ENCODE results near the gene NEDD4L.

Gene NEDD4L

GRCh38 chr18:58216071-58216481 is 172.1 kb downstream of the NEDD4L start:
- TF ChIP-seq, protein P1, sequence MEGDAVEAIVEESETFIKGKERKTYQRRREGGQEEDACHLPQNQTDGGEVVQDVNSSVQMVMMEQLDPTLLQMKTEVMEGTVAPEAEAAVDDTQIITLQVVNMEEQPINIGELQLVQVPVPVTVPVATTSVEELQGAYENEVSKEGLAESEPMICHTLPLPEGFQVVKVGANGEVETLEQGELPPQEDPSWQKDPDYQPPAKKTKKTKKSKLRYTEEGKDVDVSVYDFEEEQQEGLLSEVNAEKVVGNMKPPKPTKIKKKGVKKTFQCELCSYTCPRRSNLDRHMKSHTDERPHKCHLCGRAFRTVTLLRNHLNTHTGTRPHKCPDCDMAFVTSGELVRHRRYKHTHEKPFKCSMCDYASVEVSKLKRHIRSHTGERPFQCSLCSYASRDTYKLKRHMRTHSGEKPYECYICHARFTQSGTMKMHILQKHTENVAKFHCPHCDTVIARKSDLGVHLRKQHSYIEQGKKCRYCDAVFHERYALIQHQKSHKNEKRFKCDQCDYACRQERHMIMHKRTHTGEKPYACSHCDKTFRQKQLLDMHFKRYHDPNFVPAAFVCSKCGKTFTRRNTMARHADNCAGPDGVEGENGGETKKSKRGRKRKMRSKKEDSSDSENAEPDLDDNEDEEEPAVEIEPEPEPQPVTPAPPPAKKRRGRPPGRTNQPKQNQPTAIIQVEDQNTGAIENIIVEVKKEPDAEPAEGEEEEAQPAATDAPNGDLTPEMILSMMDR (IDR thresholded peaks at IDR 0.05; ENCODE audit: borderline replicate concordance, insufficient read depth, low read depth, low read length): no peak
- no peak overlapping the region for H3K4me3 ChIP-seq (ENCODE audit: low read depth, low read length)

DNA sequence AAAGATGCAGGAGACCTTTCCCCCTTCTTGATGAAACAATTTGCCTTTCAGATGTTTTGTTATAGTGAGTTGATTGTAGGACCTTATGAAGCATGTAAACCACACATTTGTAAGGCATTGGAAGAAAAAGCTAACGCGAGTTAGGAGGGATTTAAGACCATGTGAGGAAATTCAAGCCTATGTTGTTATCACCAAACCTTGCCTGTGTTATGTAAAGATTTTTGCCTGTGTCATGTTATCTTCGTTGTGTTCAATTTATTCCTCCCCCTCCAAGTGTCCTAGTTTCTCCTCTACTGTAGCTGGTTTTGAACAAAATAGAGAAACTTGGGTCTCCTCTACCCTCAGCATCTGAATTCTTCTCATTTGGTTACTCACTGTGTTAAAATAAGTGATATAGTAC is 173.0 kb downstream of the NEDD4L start:
- TF ChIP-seq, protein P1 (IDR thresholded peaks at IDR 0.05; ENCODE audit: borderline replicate concordance, insufficient read depth, low read depth, low read length): no peak
- H3K4me3 ChIP-seq (ENCODE audit: low read depth, low read length): no peak overlapping the region

- TF ChIP-seq, protein P1 (IDR thresholded peaks at IDR 0.05; ENCODE audit: borderline replicate concordance, insufficient read depth, low read depth, low read length): no peak
Observed at GRCh38 chr18:58218117-58218516, 174.1 kb downstream of the NEDD4L start.

DNA sequence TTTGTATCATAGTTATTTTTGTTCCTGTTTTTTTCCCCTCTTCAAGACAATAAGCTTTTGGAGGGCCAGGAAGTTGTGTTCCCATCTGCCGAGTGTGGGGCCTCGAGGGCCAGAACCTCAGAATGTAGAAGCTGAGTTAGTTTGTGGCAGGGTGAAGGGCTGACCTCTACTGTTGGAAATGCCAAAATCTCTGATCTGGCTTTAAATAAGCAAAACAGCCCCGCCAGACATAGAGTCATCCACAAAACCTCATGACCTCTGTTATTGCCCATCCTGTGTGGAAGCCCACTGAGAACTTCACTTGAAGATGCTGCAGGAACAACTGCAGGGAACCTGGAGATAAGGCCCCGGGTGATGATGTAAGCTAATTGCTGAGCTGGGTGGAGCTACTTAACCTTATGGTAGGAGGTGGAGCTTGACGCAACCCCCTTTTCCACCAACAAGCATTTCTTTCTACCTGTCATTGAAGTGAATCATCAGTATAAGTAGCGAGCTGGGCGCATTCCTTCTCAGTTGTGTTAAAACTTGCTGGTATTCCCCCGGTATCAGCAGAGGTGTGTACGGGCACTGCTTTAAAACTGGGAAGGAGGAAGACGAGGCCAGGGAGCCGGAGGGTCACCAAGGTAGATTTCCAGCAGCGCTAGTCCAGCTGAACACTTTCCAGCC is 177.2 kb downstream of the NEDD4L start:
- TF ChIP-seq, protein P1 (IDR thresholded peaks at IDR 0.05; ENCODE audit: borderline replicate concordance, insufficient read depth, low read depth, low read length): no peak
- no peak overlapping the region for H3K4me3 ChIP-seq (ENCODE audit: low read depth, low read length)

More at GRCh38 chr18:58218117-58218516, 174.1 kb downstream of the NEDD4L start:
- no peak overlapping the region for H3K4me3 ChIP-seq (ENCODE audit: low read depth, low read length)

GRCh38 chr18:58222432-58223125 is 178.6 kb downstream of the NEDD4L start:
- H3K4me3 ChIP-seq (ENCODE audit: low read depth, low read length): no peak overlapping the region
- TF ChIP-seq, protein P1 (IDR thresholded peaks at IDR 0.05; ENCODE audit: borderline replicate concordance, insufficient read depth, low read depth, low read length): no peak

DNA sequence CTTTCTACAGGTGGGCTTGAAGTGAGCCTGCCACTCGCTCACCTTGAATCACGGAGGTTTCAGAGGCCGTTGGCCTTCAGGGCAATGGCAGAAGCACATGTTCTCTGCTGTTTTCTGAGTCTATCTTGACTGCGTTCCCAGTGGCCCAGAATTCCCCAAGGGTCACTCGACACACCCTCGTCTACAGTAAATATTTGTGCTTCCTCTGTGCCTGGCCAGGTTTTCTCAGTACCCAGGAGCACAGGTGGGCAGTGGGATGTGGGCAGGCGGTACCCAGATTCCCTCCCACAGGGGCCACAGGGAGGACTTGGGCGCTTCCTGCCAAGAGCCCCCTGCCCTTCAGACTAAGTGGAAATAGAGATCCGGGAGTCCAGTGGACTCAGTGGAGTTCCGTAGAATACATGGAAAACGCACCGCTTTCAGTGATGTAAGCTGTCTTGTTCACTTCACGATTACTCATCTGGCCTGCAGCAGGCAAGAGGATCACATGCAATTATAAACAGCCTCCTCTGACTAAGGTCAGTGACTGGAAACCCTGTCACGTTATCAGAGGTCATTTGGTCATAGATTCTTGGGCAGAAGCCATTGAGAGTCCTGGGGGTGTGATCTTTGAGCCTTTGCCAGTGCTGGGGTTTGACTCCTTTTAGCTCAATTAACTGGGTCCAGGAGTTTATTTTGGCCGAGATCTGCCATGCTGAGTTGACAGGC is 179.8 kb downstream of the NEDD4L start:
- TF ChIP-seq, protein P1 (IDR thresholded peaks at IDR 0.05; ENCODE audit: borderline replicate concordance, insufficient read depth, low read depth, low read length): no peak

More for the DNA sequence above, 179.8 kb downstream of the NEDD4L start:
- no peak overlapping the region for H3K4me3 ChIP-seq (ENCODE audit: low read depth, low read length)
